ENCODE data around the gene CRISP2. TPM values are rescaled to one million over a fixed set of nuclear protein-coding genes. Genes with fewer than 3 reads are reported as not detected.
"Not testable (repeated sequence)": the region's sequence is repeated elsewhere in the genome, so short reads cannot be mapped to it uniquely, and the experiment has no call there.

Gene CRISP2
- total RNA-seq, 1 donor from 2014 or later: not detected

GRCh38 chr6:49733680-49734079, 20.3 kb upstream of the CRISP2 start:
- no peak for DNase-seq (ENCODE audit: low spot score)
- H3K27ac Mint-ChIP-seq (ENCODE audit: unreplicated experiment): no peak overlapping the region

GRCh38 chr6:49732781-49733180, 19.4 kb upstream of the CRISP2 start:
- H3K27ac Mint-ChIP-seq (ENCODE audit: unreplicated experiment): no peak overlapping the region
- peaks cover 20% of the 10 kb centered on the region for H3K27me3 Mint-ChIP-seq (ENCODE audit: low read depth)
- no peak overlapping the region for H3K4me3 Mint-ChIP-seq (ENCODE audit: unreplicated experiment)
- TF ChIP-seq CTCF (IDR thresholded peaks at IDR 0.05): no peak
- DNase-seq (ENCODE audit: low spot score): no peak
- H3K4me1 Mint-ChIP-seq (ENCODE audit: low read depth): no peaks in the 10 kb centered on the region
- H3K9me3 Mint-ChIP-seq (ENCODE audit: low read depth): no peaks in the 10 kb centered on the region
- no peaks in the 10 kb centered on the region for H3K36me3 Mint-ChIP-seq (ENCODE audit: low read depth)

More at GRCh38 chr6:49733680-49734079, 20.3 kb upstream of the CRISP2 start:
- H3K9me3 Mint-ChIP-seq (ENCODE audit: low read depth): no peaks in the 10 kb centered on the region
- TF ChIP-seq CTCF (IDR thresholded peaks at IDR 0.05): no peak
- peaks cover 14% of the 10 kb centered on the region for H3K27me3 Mint-ChIP-seq (ENCODE audit: low read depth)
- no peak overlapping the region for H3K4me3 Mint-ChIP-seq (ENCODE audit: unreplicated experiment)
- H3K36me3 Mint-ChIP-seq (ENCODE audit: low read depth): no peaks in the 10 kb centered on the region
- no peaks in the 10 kb centered on the region for H3K4me1 Mint-ChIP-seq (ENCODE audit: low read depth)

GRCh38 chr6:49730251-49730650, 16.9 kb upstream of the CRISP2 start:
- H3K4me1 Mint-ChIP-seq (ENCODE audit: low read depth): no peaks in the 10 kb centered on the region
- H3K4me3 Mint-ChIP-seq (ENCODE audit: unreplicated experiment): no peak overlapping the region
- TF ChIP-seq CTCF (IDR thresholded peaks at IDR 0.05): no peak
- no peaks in the 10 kb centered on the region for H3K36me3 Mint-ChIP-seq (ENCODE audit: low read depth)
- no peaks in the 10 kb centered on the region for H3K9me3 Mint-ChIP-seq (ENCODE audit: low read depth)
- no peak overlapping the region for H3K27ac Mint-ChIP-seq (ENCODE audit: unreplicated experiment)
- DNase-seq (ENCODE audit: low spot score): no peak
- peaks cover 13% of the 10 kb centered on the region for H3K27me3 Mint-ChIP-seq (ENCODE audit: low read depth)

- not testable (repeated sequence) for H3K27me3 Mint-ChIP-seq (ENCODE audit: low read depth); H3K27ac Mint-ChIP-seq (ENCODE audit: unreplicated experiment); H3K4me3 Mint-ChIP-seq (ENCODE audit: unreplicated experiment); H3K36me3 Mint-ChIP-seq (ENCODE audit: low read depth); H3K4me1 Mint-ChIP-seq (ENCODE audit: low read depth); DNase-seq (ENCODE audit: low spot score)
- H3K9me3 Mint-ChIP-seq (ENCODE audit: low read depth): peaks cover 17% of the 10 kb centered on the region
Measured at GRCh38 chr6:49723917-49724316, 10.6 kb upstream of the CRISP2 start.

GRCh38 chr6:49721297-49721696, 8.0 kb upstream of the CRISP2 start:
- TF ChIP-seq CTCF (IDR thresholded peaks at IDR 0.05): no peak
- H3K27ac Mint-ChIP-seq (ENCODE audit: unreplicated experiment): no peak overlapping the region
- H3K4me3 Mint-ChIP-seq (ENCODE audit: unreplicated experiment): no peak overlapping the region
- peaks cover 26% of the 10 kb centered on the region for H3K9me3 Mint-ChIP-seq (ENCODE audit: low read depth)
- H3K27me3 Mint-ChIP-seq (ENCODE audit: low read depth): no peaks in the 10 kb centered on the region
- no peaks in the 10 kb centered on the region for H3K4me1 Mint-ChIP-seq (ENCODE audit: low read depth)
- no peaks in the 10 kb centered on the region for H3K36me3 Mint-ChIP-seq (ENCODE audit: low read depth)
- no peak for DNase-seq (ENCODE audit: low spot score)

GRCh38 chr6:49720372-49720771, 7.0 kb upstream of the CRISP2 start:
- no peaks in the 10 kb centered on the region for H3K27me3 Mint-ChIP-seq (ENCODE audit: low read depth)
- H3K9me3 Mint-ChIP-seq (ENCODE audit: low read depth): peaks cover 26% of the 10 kb centered on the region
- H3K27ac Mint-ChIP-seq (ENCODE audit: unreplicated experiment): no peak overlapping the region
- no peaks in the 10 kb centered on the region for H3K36me3 Mint-ChIP-seq (ENCODE audit: low read depth)
- TF ChIP-seq CTCF (IDR thresholded peaks at IDR 0.05): no peak
- no peak for DNase-seq (ENCODE audit: low spot score)
- H3K4me3 Mint-ChIP-seq (ENCODE audit: unreplicated experiment): no peak overlapping the region
- no peaks in the 10 kb centered on the region for H3K4me1 Mint-ChIP-seq (ENCODE audit: low read depth)

Data from chondrocyte (in vitro differentiated cells).